ENCODE data around the gene PIK3R5.

Gene PIK3R5

GRCh38 chr17:8968503-8968902 lies 3.0 kb upstream of the PIK3R5 start:
- TF ChIP-seq EZH2phosphoT487 (IDR thresholded peaks at IDR 0.05; ENCODE audit: borderline replicate concordance, low read length) (no peak), CTCF (IDR thresholded peaks at IDR 0.05; ENCODE audit: low read depth, low read length, poor library complexity, severe bottlenecking) (no peak)
- no peaks in the 10 kb centered on the region; the same call in 1 of the 2 replicates for H3K9me3 ChIP-seq (ENCODE audit: control insufficient read depth, insufficient read depth, low read length)
- no peak overlapping the region for H3K4me2 ChIP-seq (ENCODE audit: low read length)

GRCh38 chr17:8967861-8968260 lies 2.4 kb upstream of the PIK3R5 start:
- TF ChIP-seq EZH2phosphoT487 (IDR thresholded peaks at IDR 0.05; ENCODE audit: borderline replicate concordance, low read length): no peak
- no peak for TF ChIP-seq CTCF (IDR thresholded peaks at IDR 0.05; ENCODE audit: low read depth, low read length, poor library complexity, severe bottlenecking)
- Histone ChIP-seq H3K79me2 (ENCODE audit: control insufficient read depth, low read length) (no peaks in the 10 kb centered on the region), H3K9me2 (replicated peaks; ENCODE audit: control insufficient read depth, low read length) (no peaks in the 10 kb centered on the region), H3K9me3 (ENCODE audit: control insufficient read depth, insufficient read depth, low read length) (no peaks in the 10 kb centered on the region; the same call in 1 of the 2 replicates), H3K4me3 (ENCODE audit: low read length) (no peak overlapping the region), H3K4me2 (ENCODE audit: low read length) (no peak overlapping the region), H3K4me1 (ENCODE audit: control insufficient read depth, low read length) (peaks cover 19% of the 10 kb centered on the region), H3K27ac (ENCODE audit: low read depth, low read length) (no peak overlapping the region), H3K36me3 (ENCODE audit: control insufficient read depth, low read length) (no peaks in the 10 kb centered on the region), H4K20me1 (ENCODE audit: control insufficient read depth, insufficient read depth, low read depth, low read length) (no peaks in the 10 kb centered on the region), H3K27me3 (ENCODE audit: control insufficient read depth, low read length) (peaks cover 27% of the 10 kb centered on the region), H3F3A (ENCODE audit: control insufficient read depth, insufficient read depth) (no peaks in the 10 kb centered on the region)

More at GRCh38 chr17:8968503-8968902, 3.0 kb upstream of the PIK3R5 start:
- Histone ChIP-seq H3K4me3 (ENCODE audit: low read length) (no peak overlapping the region), H3K79me2 (ENCODE audit: control insufficient read depth, low read length) (no peaks in the 10 kb centered on the region), H3K27ac (ENCODE audit: low read depth, low read length) (no peak overlapping the region), H4K20me1 (ENCODE audit: control insufficient read depth, insufficient read depth, low read depth, low read length) (no peaks in the 10 kb centered on the region), H3K36me3 (ENCODE audit: control insufficient read depth, low read length) (no peaks in the 10 kb centered on the region), H3K4me1 (ENCODE audit: control insufficient read depth, low read length) (peaks cover 19% of the 10 kb centered on the region), H3K27me3 (ENCODE audit: control insufficient read depth, low read length) (peaks cover 23% of the 10 kb centered on the region), H3K9me2 (replicated peaks; ENCODE audit: control insufficient read depth, low read length) (no peaks in the 10 kb centered on the region), H3F3A (ENCODE audit: control insufficient read depth, insufficient read depth) (no peaks in the 10 kb centered on the region)

GRCh38 chr17:8966926-8967325 lies 1.4 kb upstream of the PIK3R5 start:
- Histone ChIP-seq H3K9me3 (ENCODE audit: control insufficient read depth, insufficient read depth, low read length) (no peaks in the 10 kb centered on the region; the same call in 1 of the 2 replicates), H4K20me1 (ENCODE audit: control insufficient read depth, insufficient read depth, low read depth, low read length) (no peaks in the 10 kb centered on the region), H3K36me3 (ENCODE audit: control insufficient read depth, low read length) (no peaks in the 10 kb centered on the region), H3K4me2 (ENCODE audit: low read length) (no peak overlapping the region), H3K79me2 (ENCODE audit: control insufficient read depth, low read length) (no peaks in the 10 kb centered on the region), H3K4me3 (ENCODE audit: low read length) (no peak overlapping the region), H3K27ac (ENCODE audit: low read depth, low read length) (no peak overlapping the region), H3K4me1 (ENCODE audit: control insufficient read depth, low read length) (peaks cover 19% of the 10 kb centered on the region), H3F3A (ENCODE audit: control insufficient read depth, insufficient read depth) (no peaks in the 10 kb centered on the region), H3K9me2 (replicated peaks; ENCODE audit: control insufficient read depth, low read length) (no peaks in the 10 kb centered on the region), H3K27me3 (ENCODE audit: control insufficient read depth, low read length) (peaks cover 27% of the 10 kb centered on the region)
- TF ChIP-seq EZH2phosphoT487 (IDR thresholded peaks at IDR 0.05; ENCODE audit: borderline replicate concordance, low read length) (no peak), CTCF (IDR thresholded peaks at IDR 0.05; ENCODE audit: low read depth, low read length, poor library complexity, severe bottlenecking) (no peak)

Data from DOHH2 (cell line).